GM18499 (cell line): ENCODE data around the gene BCL2L14.

ENCODE experiments used
- ATAC-seq: cut with Tn5 transposase; IDR thresholded peaks from one replicate; pipeline ENCODE4 v1.9.1; 2021; ENCODE audit warnings: moderate number of reproducible peaks; ENCODE audit not compliant: insufficient read depth, unreplicated experiment

BCL2L14 gene, protein sequence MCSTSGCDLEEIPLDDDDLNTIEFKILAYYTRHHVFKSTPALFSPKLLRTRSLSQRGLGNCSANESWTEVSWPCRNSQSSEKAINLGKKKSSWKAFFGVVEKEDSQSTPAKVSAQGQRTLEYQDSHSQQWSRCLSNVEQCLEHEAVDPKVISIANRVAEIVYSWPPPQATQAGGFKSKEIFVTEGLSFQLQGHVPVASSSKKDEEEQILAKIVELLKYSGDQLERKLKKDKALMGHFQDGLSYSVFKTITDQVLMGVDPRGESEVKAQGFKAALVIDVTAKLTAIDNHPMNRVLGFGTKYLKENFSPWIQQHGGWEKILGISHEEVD

GRCh38 chr12:12070674-12071656 is at the start of gene BCL2L14:
TSS of gene BCL2L14 (plus strand) at chr12:12070939. CDS start at chr12:12079306, 8,367 bp downstream.
- ATAC-seq = no peak

DNA sequence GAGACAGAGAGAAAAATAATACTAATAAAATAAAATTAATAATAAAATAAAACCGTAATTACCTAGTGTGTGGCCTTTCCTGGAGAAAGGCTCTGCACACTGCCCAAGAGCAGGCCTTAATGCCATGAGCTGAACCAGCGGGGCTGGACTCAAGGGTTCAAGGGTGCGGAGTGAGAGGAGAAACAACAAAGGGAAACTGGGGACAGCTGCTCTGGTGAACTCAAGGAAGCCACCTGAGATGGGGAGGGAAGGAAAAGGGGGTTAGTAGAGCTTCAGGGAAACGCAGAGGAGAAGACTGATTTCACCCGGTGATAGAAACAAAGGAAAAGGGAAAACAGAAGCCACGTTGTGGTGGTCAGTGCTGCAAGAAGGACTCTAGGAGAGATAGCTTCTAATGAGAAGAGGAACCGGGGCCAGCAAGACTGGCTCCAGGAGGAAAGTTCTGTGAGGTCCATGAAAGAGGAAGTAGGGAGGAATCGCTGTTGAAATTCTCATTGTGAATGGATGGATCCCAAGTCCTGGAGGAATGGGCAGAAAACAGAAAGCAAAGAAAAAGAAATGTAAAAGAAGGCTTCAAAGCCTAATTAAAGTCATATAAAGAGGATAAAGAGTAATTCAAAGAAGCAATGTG is 48.3 kb upstream of the BCL2L14 start:
- ATAC-seq = no peak

DNA sequence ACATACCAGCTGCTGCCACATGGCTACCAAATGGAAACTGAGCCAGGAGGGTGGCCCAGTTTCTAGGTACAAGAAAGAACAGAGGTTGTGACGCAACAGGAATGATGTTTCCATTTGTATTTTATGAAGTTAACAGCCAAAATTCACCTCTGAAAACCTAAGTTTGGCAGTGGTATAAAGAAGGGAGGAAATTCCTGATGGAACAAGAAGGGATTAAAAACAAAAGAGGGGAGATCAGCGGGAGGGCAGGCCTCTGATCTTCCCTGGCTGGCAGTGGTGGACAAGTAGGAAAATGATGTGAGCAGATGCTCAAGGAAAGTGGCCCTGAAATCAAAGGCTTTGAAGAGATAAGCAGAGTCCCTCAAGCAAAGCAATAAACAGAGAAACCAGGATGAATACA is 47.3 kb upstream of the BCL2L14 start:
- no peak for ATAC-seq

DNA sequence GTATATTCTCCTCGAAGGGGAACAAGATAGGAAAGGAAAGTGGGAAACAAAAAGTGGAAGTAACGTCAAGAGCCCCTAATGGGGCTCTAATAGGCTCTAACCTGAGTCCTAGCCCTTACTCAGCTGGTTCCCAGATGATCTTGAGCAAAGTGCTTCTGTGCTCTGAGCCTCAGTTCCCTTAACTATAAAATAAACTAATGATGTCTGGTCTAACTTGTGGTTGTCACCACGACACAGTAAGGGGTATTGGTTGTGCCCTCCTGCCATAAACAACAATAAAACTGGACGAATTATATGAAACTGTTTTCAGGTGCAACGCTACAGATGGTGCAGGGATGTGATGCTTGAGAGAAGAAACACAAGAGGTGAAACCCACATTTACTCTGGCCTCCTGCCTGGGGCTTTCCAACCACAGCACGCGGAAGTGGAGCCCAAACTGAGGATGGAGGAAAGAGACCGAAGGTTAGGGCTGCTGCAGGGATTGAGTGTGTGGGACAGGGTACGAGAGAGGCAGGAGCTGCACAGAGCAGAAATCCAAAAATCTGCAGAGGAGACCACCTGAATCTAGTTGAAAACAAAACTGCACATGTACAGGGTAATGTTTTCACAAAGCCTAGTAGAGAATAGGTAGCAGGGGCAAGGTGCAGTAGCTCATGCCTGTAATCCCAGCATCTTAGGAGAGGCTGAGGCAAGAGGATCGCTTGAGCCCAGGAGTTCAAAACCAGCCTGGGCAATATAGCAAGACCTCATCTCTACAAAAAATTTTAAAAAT is 45.6 kb upstream of the BCL2L14 start:
- no peak for ATAC-seq

GRCh38 chr12:12025799-12026386 is 44.8 kb upstream of the BCL2L14 start:
- no peak for ATAC-seq

- no peak for ATAC-seq
Observed at GRCh38 chr12:12028668-12029402, 41.9 kb upstream of the BCL2L14 start.

DNA sequence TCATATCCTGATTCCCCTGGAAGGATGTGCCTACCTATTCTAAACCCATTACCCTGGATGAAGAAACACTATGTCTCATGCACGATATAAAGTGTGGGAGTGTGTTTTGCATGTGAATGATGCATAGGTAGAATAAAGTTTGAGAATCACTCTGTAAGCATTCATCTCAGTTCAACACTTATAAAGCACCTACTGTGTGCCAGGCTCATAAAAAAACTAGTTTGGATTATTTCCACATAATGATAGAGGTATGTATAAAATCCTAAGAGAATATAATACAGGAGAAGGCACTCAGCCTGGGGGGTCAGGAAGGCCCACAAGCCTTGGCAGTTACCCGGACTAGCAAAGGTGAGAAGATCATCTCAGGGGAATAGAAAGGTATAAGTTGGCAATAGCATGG is 41.1 kb upstream of the BCL2L14 start:
- ATAC-seq = no peak

DNA sequence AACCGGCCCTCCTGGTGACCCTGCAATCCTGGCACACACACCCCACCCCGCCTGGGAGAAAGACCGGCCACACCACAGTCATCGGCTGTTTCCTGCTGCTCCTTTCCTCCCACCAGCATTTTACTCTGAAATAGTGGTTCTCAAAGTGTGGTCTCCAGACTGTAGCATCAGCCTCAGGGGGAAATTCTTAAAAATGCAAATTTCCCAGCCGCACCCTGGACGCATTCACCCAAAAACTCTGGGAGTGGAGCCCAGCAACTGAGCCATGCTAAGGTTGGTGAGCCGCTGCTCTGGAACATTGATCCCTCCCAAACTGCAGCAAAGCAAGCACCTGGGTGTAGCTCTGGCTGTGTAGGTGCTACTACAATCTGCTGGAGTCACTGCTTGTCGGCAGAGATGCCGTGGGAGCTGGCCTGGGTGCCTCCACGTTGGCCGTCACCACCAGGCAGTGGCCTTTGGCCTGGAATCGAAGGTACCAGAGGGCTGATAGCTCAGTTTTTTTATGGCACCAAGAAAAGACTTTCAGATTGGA is 38.4 kb upstream of the BCL2L14 start:
- ATAC-seq = no peak

- ATAC-seq = no peak
Observed at GRCh38 chr12:12032851-12033797, 37.6 kb upstream of the BCL2L14 start.

- ATAC-seq = no peak
Observed at GRCh38 chr12:12033824-12034223, 36.9 kb upstream of the BCL2L14 start.

GRCh38 chr12:12034344-12034743 is 36.4 kb upstream of the BCL2L14 start:
- ATAC-seq = no peak

- no peak for ATAC-seq
Observed at GRCh38 chr12:12035229-12035628, 35.5 kb upstream of the BCL2L14 start.

DNA sequence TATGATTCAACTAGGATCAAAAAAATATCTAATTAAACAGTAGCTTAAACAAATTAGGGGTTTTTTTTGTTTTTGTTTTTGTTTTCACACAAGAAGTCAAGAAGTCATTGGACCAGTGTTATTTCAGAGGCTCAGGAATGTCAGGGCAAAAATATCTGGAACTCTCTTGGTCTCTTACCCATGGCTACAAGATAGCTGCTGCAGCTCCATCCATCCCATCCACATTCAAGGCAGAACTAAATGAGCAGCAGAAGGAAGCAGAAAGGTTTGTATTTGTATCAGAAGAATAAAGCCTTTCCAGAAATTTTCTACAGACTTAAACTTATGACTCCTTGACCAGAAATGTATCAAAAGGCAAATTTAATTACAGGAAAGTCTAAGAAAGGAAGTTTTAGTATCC is 33.8 kb upstream of the BCL2L14 start:
- no peak for ATAC-seq

DNA sequence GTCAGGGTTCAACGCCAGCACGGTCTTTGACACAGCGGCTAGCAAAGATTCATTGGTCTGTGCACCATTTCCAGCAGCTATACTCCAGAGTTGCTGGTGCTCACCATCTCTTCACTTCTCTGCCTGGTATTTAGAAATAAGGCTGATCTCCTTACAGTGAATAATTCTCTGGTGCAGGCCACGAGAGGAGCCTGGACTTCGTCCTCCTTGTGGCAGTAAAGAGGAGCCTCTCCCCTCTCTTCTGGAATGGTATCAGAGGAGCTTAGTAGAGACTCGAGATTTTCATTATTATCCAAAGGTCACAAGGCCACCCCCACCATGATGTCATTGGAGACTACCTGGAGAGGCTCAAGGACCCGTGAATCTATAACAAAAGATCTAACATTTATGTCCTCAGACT is 30.8 kb upstream of the BCL2L14 start:
- ATAC-seq = no peak

DNA sequence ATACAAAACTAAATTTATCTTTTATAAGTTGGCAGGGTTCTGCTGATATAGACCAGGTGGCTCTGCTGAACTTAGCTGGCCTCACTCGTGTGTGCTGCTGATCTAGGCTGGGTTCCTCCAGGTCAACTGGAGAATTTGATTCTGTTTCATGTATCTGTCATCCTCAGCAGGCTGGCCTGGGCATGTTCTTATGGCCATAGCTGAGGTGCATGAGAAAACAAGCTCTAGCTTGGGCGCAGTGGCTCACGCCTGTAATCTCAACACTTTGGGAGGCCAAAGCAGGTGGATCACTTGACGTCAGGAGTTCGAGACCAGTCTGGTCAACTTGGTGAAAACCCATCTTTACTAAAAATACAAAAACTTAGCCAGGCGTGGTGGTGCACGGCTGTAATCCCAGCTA is 24.3 kb upstream of the BCL2L14 start:
- ATAC-seq = no peak

DNA sequence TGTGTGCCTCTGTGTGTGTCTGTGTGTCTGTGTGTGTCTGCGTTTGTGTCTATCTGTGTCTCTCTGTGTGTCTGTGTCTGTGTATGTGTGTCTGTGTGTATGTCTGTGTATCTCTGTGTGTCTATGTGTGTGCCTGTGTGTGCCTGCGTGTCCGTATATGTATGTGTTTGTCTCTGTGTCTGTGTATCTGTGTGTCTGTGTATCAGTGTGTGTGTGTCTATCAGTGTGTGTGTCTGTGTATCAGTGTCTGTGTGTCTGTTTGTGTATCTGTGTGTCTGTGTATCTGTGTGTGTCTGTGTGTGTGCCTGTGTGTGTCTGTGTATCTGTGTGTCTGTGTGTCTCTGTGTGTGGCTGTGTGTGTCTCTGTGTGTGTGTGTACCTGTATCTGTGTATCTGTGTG is 23.1 kb upstream of the BCL2L14 start:
- no peak for ATAC-seq

- ATAC-seq = no peak
Observed at GRCh38 chr12:12048266-12048665, 22.5 kb upstream of the BCL2L14 start.

DNA sequence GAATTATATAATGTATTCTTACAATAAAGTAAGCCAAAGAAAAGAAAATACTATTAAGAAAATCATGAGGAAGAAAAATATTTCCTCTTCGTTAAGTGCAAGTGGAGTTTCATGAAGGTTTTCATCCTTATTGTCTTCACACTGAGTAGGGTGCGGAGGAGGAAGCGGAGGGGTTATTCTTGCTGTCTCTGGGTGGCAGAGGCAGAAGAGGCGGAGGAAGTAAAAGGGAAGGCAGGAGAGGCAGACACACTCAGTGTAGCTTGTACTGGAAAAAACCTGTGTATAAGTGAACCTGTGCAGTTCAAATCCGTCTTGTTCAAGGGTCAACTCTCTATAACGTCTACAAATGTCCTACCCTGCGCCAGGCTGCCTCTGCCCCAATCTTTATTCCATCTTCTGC is 22.0 kb upstream of the BCL2L14 start:
- ATAC-seq = no peak
